ENCODE results near the gene DNAAF3.

DNA sequence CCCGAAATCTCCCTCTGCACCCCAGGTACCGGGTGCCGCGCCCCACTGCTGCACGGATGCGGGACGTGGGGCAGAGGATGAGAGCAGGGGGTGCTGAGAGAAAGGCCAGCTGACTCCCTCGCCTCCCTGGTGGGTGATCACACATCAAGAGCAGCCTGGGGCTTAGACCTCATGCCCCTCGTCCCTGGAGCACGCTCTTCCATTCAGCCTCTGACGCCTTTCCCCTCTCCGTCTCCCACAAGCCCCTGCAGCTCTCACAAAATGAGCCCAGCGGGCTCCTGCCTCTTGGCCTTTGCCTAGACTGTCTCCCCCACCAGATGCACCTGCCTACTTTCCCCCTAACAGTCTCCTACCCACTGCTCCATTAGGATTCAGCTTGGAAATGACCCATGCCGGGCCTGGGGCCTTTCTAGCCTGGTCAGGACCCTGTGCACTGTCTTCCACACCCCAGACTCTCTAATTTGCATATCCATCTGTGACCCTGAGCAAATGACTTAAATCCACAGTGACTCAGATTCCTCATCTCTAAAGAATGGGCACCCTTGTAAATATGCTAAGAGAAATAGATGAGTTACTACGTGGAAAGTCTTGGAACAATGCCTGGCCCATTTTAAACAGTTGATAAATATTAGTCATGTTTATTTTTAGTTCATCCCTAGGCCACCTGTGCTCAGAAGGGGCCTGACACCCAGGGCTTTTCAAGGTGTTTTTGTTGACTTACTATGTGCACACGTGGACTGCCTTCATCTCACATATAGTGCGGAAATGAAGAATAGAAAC is 43.5 kb upstream of the DNAAF3 start:
- TF ChIP-seq, protein P1, sequence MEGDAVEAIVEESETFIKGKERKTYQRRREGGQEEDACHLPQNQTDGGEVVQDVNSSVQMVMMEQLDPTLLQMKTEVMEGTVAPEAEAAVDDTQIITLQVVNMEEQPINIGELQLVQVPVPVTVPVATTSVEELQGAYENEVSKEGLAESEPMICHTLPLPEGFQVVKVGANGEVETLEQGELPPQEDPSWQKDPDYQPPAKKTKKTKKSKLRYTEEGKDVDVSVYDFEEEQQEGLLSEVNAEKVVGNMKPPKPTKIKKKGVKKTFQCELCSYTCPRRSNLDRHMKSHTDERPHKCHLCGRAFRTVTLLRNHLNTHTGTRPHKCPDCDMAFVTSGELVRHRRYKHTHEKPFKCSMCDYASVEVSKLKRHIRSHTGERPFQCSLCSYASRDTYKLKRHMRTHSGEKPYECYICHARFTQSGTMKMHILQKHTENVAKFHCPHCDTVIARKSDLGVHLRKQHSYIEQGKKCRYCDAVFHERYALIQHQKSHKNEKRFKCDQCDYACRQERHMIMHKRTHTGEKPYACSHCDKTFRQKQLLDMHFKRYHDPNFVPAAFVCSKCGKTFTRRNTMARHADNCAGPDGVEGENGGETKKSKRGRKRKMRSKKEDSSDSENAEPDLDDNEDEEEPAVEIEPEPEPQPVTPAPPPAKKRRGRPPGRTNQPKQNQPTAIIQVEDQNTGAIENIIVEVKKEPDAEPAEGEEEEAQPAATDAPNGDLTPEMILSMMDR (IDR thresholded peaks at IDR 0.05) = no peak
- TF ChIP-seq POLR2AphosphoS5 (IDR thresholded peaks at IDR 0.05) (no peak), EP300 (IDR thresholded peaks at IDR 0.05) (no peak)

Data from esophagus muscularis mucosa (tissue), 4 donors.